Endodermal cell (in vitro differentiated cells): ENCODE results near the gene NGEF. TPM values are rescaled to one million over a fixed set of nuclear protein-coding genes. Genes with fewer than 3 reads are reported as not detected.

Experiments used
- DNase-seq: peaks from one replicate; pipeline ENCODE4 v3.0.0-alpha.2; 2017
- H3K27ac ChIP-seq: 2 replicates; pipeline ENCODE4 v1.5.1; 2013; ENCODE audit warnings: mild to moderate bottlenecking, low read depth, low read length, moderate library complexity
- H3K27me3 ChIP-seq: 2 replicates; pipeline ENCODE4 v1.6.1; 2013; ENCODE audit warnings: mild to moderate bottlenecking, low read length, moderate library complexity; ENCODE audit not compliant: insufficient read depth, control insufficient read depth, poor library complexity, severe bottlenecking
- H3K36me3 ChIP-seq: 2 replicates; pipeline ENCODE4 v1.7.0; 2013; ENCODE audit warnings: mild to moderate bottlenecking, low read length, moderate library complexity; ENCODE audit not compliant: control insufficient read depth, insufficient read depth
- H3K4me1 ChIP-seq: one replicate; pipeline ENCODE4 v1.7.0; 2013; ENCODE audit warnings: low read length; ENCODE audit not compliant: control insufficient read depth, insufficient read depth
- H3K4me3 ChIP-seq: 2 replicates; pipeline ENCODE4 v1.5.1; 2013; ENCODE audit warnings: mild to moderate bottlenecking, low read length, moderate library complexity
- H3K9ac ChIP-seq: 2 replicates; pipeline ENCODE4 v1.6.1; 2013; ENCODE audit warnings: mild to moderate bottlenecking, low read length, moderate library complexity; ENCODE audit not compliant: poor library complexity, severe bottlenecking; ENCODE audit errors: extremely low read depth
- H3K9me3 ChIP-seq: 2 replicates; pipeline ENCODE4 v1.6.1; 2013; ENCODE audit warnings: mild to moderate bottlenecking, low read length, moderate library complexity; ENCODE audit not compliant: control insufficient read depth
- H3K27ac Mint-ChIP-seq: 2 replicates; pipeline ENCODE4 v1.8.0; 2020; ENCODE audit warnings: mixed read lengths
- H3K27me3 Mint-ChIP-seq: 2 replicates; pipeline ENCODE4 v1.8.0; 2021; ENCODE audit warnings: mild to moderate bottlenecking, mixed read lengths; ENCODE audit not compliant: insufficient read depth
- H3K36me3 Mint-ChIP-seq: 2 replicates; pipeline ENCODE4 v1.8.0; 2020; ENCODE audit warnings: low read depth, mixed read lengths
- H3K4me1 Mint-ChIP-seq: 2 replicates; pipeline ENCODE4 v1.8.0; 2020; ENCODE audit warnings: mixed read lengths
- H3K4me3 Mint-ChIP-seq: 2 replicates; pipeline ENCODE4 v1.8.0; 2020; ENCODE audit warnings: mild to moderate bottlenecking, moderate library complexity, mixed read lengths
- H3K9me3 Mint-ChIP-seq: 2 replicates; pipeline ENCODE4 v1.8.0; 2020; ENCODE audit warnings: mild to moderate bottlenecking, mixed read lengths
- WGBS, 2 experiments: methylation state at CpG; one replicate each; pipeline versions ENCODE4 v1.1.5 to v1.1.7; 2013; ENCODE audit warnings: missing lambda C conversion rate in 2 of 2, mixed read lengths in 1 of 2; ENCODE audit not compliant: insufficient coverage in 1 of 2, insufficient read length in 1 of 2; 5-methylcytosine and 5-hydroxymethylcytosine counted together
- total RNA-seq, 2 donors: library from RNA; stranded (reverse); fragmentation: NEBNext Ultra II Directional in 1 of 2; extraction: Animal tissue kit (Norgen Biotek cat#: 25700) in 1 of 2; gene quantifications; 2 replicates in 1 of 2; 3 replicates in 1 of 2; pipeline ENCODE4 v1.2.1, GENCODE V29; 2021
- TF ChIP-seq, protein P1 (sequence below): fragments of 200-600 bp; sonication (generic); conservative IDR thresholded peaks from 2 replicates; pipeline ENCODE4 v1.5.0; 2021; ENCODE audit warnings: antibody characterized with exemption, mild to moderate bottlenecking

NGEF gene
- total RNA-seq, 2 donors from 2014 or later = 1.8 to 2.9 TPM

DNA sequence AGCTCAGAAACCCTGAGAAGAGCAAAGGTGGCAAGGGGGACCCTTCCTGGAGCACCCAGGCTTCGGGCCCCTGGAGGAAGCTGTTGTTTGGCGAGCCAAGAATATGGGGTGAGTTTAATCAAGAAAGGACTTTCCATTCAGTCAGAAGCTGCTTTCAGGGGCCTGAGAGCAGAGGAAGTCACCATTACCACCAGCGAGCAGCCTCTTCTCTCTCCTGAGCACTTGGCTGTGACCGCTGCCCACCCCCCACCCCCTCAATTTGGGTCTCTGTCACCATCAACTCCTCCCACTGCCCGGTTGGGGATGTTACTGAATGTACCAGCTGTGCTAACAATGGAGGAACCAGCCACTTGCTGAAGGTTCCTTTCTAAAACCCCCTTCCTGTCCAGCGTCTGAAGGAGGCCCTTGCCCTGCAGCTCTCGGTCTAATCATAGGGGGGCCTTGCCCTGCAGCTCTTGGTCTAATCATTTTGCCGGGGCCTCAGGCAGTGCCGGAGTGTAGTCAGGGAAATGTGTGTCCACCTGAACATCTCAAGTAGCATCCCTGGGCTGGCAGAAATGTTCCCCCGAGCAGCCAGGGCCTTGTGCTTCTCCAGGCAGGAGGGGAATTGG, 48.0 kb upstream of the NGEF start:
- WGBS, 2 experiments = 90 to 100% methylated on average over 3 to 10 of the region's 10 CpGs
- H3K9me3 Mint-ChIP-seq = no peaks in the 10 kb centered on the region
- Histone ChIP-seq H3K36me3 (no peaks in the 10 kb centered on the region), H3K4me1 (peaks cover 4% of the 10 kb centered on the region), H3K9me3 (no peaks in the 10 kb centered on the region), H3K27ac (no peak overlapping the region), H3K27me3 (no peaks in the 10 kb centered on the region), H3K9ac (no peak overlapping the region), H3K4me3 (no peak overlapping the region)
- TF ChIP-seq, protein P1, sequence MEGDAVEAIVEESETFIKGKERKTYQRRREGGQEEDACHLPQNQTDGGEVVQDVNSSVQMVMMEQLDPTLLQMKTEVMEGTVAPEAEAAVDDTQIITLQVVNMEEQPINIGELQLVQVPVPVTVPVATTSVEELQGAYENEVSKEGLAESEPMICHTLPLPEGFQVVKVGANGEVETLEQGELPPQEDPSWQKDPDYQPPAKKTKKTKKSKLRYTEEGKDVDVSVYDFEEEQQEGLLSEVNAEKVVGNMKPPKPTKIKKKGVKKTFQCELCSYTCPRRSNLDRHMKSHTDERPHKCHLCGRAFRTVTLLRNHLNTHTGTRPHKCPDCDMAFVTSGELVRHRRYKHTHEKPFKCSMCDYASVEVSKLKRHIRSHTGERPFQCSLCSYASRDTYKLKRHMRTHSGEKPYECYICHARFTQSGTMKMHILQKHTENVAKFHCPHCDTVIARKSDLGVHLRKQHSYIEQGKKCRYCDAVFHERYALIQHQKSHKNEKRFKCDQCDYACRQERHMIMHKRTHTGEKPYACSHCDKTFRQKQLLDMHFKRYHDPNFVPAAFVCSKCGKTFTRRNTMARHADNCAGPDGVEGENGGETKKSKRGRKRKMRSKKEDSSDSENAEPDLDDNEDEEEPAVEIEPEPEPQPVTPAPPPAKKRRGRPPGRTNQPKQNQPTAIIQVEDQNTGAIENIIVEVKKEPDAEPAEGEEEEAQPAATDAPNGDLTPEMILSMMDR = no peak
- no peak for DNase-seq
- no peak overlapping the region for H3K27ac Mint-ChIP-seq
- peaks cover 2% of the 10 kb centered on the region for H3K27me3 Mint-ChIP-seq
- H3K36me3 Mint-ChIP-seq = no peaks in the 10 kb centered on the region
- no peak overlapping the region for H3K4me3 Mint-ChIP-seq
- no peaks in the 10 kb centered on the region for H3K4me1 Mint-ChIP-seq

- Mint-ChIP-seq H3K27ac (no peak overlapping the region), H3K4me1 (no peaks in the 10 kb centered on the region), H3K27me3 (peaks cover 4% of the 10 kb centered on the region), H3K36me3 (no peaks in the 10 kb centered on the region), H3K4me3 (no peak overlapping the region), H3K9me3 (no peaks in the 10 kb centered on the region)
- Histone ChIP-seq H3K27ac (no peak overlapping the region), H3K9ac (no peak overlapping the region), H3K36me3 (no peaks in the 10 kb centered on the region), H3K9me3 (no peaks in the 10 kb centered on the region), H3K4me1 (peaks cover 4% of the 10 kb centered on the region), H3K4me3 (no peak overlapping the region), H3K27me3 (no peaks in the 10 kb centered on the region)
- WGBS, 2 experiments = 97 to 100% methylated on average over 11 to 13 of the region's 13 CpGs
- TF ChIP-seq, protein P1 = no peak
- DNase-seq = peak; percentile 48
Measured at GRCh38 chr2:233060501-233060979, 47.5 kb upstream of the NGEF start.

DNA sequence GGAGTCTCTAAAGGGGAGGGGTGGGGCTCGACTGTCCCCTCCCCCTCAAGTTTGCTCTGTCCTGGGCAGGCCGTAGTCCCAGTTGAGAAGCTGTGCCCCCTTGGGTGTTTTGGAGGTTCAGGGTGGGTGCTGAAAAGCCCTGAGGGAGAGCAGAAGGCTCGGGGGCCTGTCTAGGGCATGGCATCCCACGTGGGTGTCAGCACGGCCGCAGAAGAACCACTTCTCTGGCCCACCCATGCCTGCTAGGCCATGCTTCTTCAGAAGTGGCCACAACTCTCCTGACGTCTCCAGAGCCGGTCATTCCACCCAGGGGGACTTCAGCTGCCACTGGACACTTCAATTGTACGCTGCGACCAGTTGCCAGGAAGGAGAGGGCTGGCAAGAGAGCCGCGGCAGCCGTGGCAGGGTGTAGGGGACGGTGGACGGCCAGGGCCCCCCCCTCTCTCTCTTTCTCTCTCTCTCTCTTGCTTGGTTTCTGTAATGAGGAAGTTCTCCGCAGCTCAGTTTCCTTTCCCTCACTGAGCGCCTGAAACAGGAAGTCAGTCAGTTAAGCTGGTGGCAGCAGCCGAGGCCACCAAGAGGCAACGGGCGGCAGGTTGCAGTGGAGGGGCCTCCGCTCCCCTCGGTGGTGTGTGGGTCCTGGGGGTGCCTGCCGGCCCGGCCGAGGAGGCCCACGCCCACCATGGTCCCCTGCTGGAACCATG, 46.9 kb upstream of the NGEF start, which contains the start of gene INPP5D:
TSS of gene INPP5D (plus strand) at position 546 of the 704 bp plus-strand sequence. CDS start at position 683, 137 bp downstream.
- TF ChIP-seq, protein P1 = no peak
- DNase-seq = no peak
- no peaks in the 10 kb centered on the region for H3K9me3 Mint-ChIP-seq
- Histone ChIP-seq H3K27me3 (no peaks in the 10 kb centered on the region), H3K9ac (no peak within 1 kb of the TSS), H3K9me3 (no peaks in the 10 kb centered on the region), H3K4me1 (peaks cover 4% of the 10 kb centered on the region), H3K36me3 (no peaks in the 10 kb centered on the region), H3K4me3 (no peak within 1 kb of the TSS), H3K27ac (no peak within 1 kb of the TSS)
- no peaks in the 10 kb centered on the region for H3K4me1 Mint-ChIP-seq
- peaks cover 8% of the 10 kb centered on the region for H3K27me3 Mint-ChIP-seq
- H3K36me3 Mint-ChIP-seq = no peaks in the 10 kb centered on the region
- H3K27ac Mint-ChIP-seq = no peak within 1 kb of the TSS
- 84 to 85% methylated on average over 13 to 26 of the region's 26 CpGs for WGBS, 2 experiments
- no peak within 1 kb of the TSS for H3K4me3 Mint-ChIP-seq
